HG03064 (cell line): ENCODE results near the gene TEX29.

Source experiments
- ATAC-seq: cut with Tn5 transposase; IDR thresholded peaks from one replicate; pipeline ENCODE4 v1.9.1; 2021; ENCODE audit warnings: low read depth; ENCODE audit not compliant: unreplicated experiment

Gene TEX29

GRCh38 chr13:111388851-111389500 is 68.5 kb downstream of the TEX29 start:
- no peak for ATAC-seq

- ATAC-seq, result no peak
These were observed 69.4 kb downstream of the TEX29 start for GRCh38 chr13:111389621-111390521.

GRCh38 chr13:111390522-111391270 is 70.3 kb downstream of the TEX29 start:
- ATAC-seq, result no peak

GRCh38 chr13:111392486-111392885 is 72.0 kb downstream of the TEX29 start:
- no peak for ATAC-seq

GRCh38 chr13:111393221-111393790 is 72.9 kb downstream of the TEX29 start:
- no peak for ATAC-seq
